ENCODE data around the gene CETP.

GRCh38 chr16:56998861-56999260 is 37.1 kb downstream of the CETP start:
- no peak for TF ChIP-seq POLR2A (IDR thresholded peaks at IDR 0.05)
- TF ChIP-seq CTCF (IDR thresholded peaks at IDR 0.05): no peak
- no peak for TF ChIP-seq EP300 (IDR thresholded peaks at IDR 0.05)
